ENCODE results near the gene DLG2.
"Not testable (repeated sequence)": the region's sequence is repeated elsewhere in the genome, so short reads cannot be mapped to it uniquely, and the experiment has no call there.

Gene DLG2

GRCh38 chr11:85656777-85657176 lies 29.6 kb upstream of the DLG2 start:
- Histone ChIP-seq H2BK15ac (ENCODE audit: low read depth, poor library complexity, severe bottlenecking) (no peak overlapping the region), H3K4me1 (ENCODE audit: control insufficient read depth, insufficient read depth, low read depth, low read length) (no peaks in the 10 kb centered on the region), H2AFZ (ENCODE audit: low read depth, low read length) (no peak overlapping the region), H3K23ac (ENCODE audit: low read length in 2 of 2) (no peak overlapping the region), H2AK5ac (ENCODE audit: low read length, severe bottlenecking) (no peak overlapping the region), H3K18ac (ENCODE audit: low read depth in 1 of 2, low read length in 2 of 2) (no peak overlapping the region), H3K4ac (ENCODE audit: low read depth in 1 of 2, low read length in 2 of 2) (no peak overlapping the region), H4K91ac (ENCODE audit: low read length) (no peak overlapping the region), H3K4me2 (ENCODE audit: low read length, poor library complexity, severe bottlenecking) (no peak overlapping the region), H3K27me3 (ENCODE audit: control insufficient read depth in 1 of 2, insufficient read depth in 1 of 2, low read length in 2 of 2) (no peaks in the 10 kb centered on the region), H3K79me1 (replicated peaks; ENCODE audit: low read length, poor library complexity, severe bottlenecking) (no peaks in the 10 kb centered on the region), H3K9me3 (ENCODE audit: control insufficient read depth, low read length) (no peaks in the 10 kb centered on the region), H3K9ac (ENCODE audit: low read length) (no peak overlapping the region), H2BK12ac (ENCODE audit: low read length in 2 of 2) (no peak overlapping the region), H4K8ac (ENCODE audit: low read length) (no peak overlapping the region), H2BK5ac (ENCODE audit: low read depth, low read length, poor library complexity, severe bottlenecking) (no peak overlapping the region), H2BK120ac (ENCODE audit: low read depth, low read length) (no peak overlapping the region), H3K36me3 (ENCODE audit: control insufficient read depth in 1 of 2, insufficient read depth in 2 of 2, low read depth in 1 of 2, low read length in 2 of 2) (peaks cover 3 to 90% of the 10 kb centered on the region in 2 experiments), H3K14ac (ENCODE audit: low read length in 2 of 2) (no peak overlapping the region), H3K4me3 (ENCODE audit: insufficient read depth in 1 of 2, low read depth in 1 of 2, low read length in 2 of 2) (no peak overlapping the region), H3K27ac (ENCODE audit: low read length, poor library complexity, severe bottlenecking) (no peak overlapping the region)
- no peak for DNase-seq
- no CpG with 5 or more reads among the region's 1 CpG for WGBS

DNA sequence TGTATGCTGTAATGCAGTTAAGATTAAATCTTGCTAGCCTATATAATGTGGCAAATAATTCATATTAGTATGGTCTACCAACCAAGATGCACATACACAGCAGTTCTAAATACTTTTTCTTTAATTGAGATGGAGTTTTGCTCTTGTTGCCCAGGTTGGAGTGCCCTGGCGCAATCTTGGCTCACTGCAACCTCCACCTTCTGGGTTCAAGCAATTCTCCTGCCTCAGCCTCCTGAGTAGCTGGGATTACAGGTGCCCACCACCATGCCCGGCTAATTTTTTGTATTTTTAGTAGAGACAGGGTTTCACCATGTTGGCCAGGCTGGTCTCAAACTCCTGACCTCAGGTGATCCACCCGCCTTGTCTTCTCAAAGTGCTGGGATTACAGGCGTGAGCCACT lies 27.2 kb upstream of the DLG2 start:
- H2AK5ac ChIP-seq (ENCODE audit: low read length, severe bottlenecking); H2AFZ ChIP-seq (ENCODE audit: low read depth, low read length); H3K18ac ChIP-seq (ENCODE audit: low read depth in 1 of 2, low read length in 2 of 2); H3K27me3 ChIP-seq (ENCODE audit: control insufficient read depth in 1 of 2, insufficient read depth in 1 of 2, low read length in 2 of 2); H3K14ac ChIP-seq (ENCODE audit: low read length in 2 of 2); H2BK12ac ChIP-seq (ENCODE audit: low read length in 2 of 2); H3K4me3 ChIP-seq (ENCODE audit: insufficient read depth in 1 of 2, low read depth in 1 of 2, low read length in 2 of 2); DNase-seq; H3K4me1 ChIP-seq (ENCODE audit: control insufficient read depth, insufficient read depth, low read depth, low read length); H2BK15ac ChIP-seq (ENCODE audit: low read depth, poor library complexity, severe bottlenecking); H3K4me2 ChIP-seq (ENCODE audit: low read length, poor library complexity, severe bottlenecking); H3K27ac ChIP-seq (ENCODE audit: low read length, poor library complexity, severe bottlenecking); H3K9ac ChIP-seq (ENCODE audit: low read length); H4K91ac ChIP-seq (ENCODE audit: low read length); H3K4ac ChIP-seq (ENCODE audit: low read depth in 1 of 2, low read length in 2 of 2); H3K9me3 ChIP-seq (ENCODE audit: control insufficient read depth, low read length); H3K23ac ChIP-seq (ENCODE audit: low read length in 2 of 2); H2BK120ac ChIP-seq (ENCODE audit: low read depth, low read length); H2BK5ac ChIP-seq (ENCODE audit: low read depth, low read length, poor library complexity, severe bottlenecking); H3K79me1 ChIP-seq (replicated peaks; ENCODE audit: low read length, poor library complexity, severe bottlenecking); H4K8ac ChIP-seq (ENCODE audit: low read length): not testable (repeated sequence)
- WGBS = 92% methylated on average over 2 of the region's 4 CpGs
- peaks cover 3 to 80% of the 10 kb centered on the region in 2 experiments for H3K36me3 ChIP-seq (ENCODE audit: control insufficient read depth in 1 of 2, insufficient read depth in 2 of 2, low read depth in 1 of 2, low read length in 2 of 2)

DNA sequence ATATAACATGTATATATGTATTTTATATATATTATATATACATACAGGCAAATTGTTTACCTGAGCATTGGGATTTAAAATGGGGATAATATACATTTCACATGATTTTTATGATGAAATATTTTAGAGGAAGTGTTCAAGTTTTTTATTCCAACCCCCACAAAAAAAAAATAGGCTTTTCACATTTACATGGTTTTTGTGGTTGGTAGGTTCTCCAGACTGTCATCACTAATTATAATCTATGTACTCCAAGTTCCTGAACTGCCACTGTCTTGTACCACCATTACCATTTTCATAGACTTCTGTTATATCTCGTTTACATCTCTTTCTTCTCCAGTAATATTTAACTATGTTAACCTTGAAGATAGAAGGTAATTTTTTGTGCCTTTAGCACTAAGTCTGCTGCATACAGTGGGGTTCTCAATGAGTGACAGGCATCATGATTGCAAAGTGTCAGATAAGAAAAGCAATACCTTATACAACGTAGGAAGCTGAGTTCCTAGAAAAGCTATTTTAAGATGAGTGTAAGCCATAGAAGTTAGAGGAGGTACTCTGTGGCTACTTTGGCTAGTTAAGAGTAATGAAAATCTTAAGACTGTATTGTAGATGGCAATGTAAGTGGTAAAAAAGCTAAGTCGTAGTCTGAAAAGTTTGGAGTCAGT lies 25.8 kb upstream of the DLG2 start:
- Histone ChIP-seq H2BK5ac (ENCODE audit: low read depth, low read length, poor library complexity, severe bottlenecking) (no peak overlapping the region), H4K91ac (ENCODE audit: low read length) (no peak overlapping the region), H2AK5ac (ENCODE audit: low read length, severe bottlenecking) (no peak overlapping the region), H3K4me2 (ENCODE audit: low read length, poor library complexity, severe bottlenecking) (no peak overlapping the region), H3K36me3 (ENCODE audit: control insufficient read depth in 1 of 2, insufficient read depth in 2 of 2, low read depth in 1 of 2, low read length in 2 of 2) (peaks cover 3 to 66% of the 10 kb centered on the region in 2 experiments), H3K4ac (ENCODE audit: low read depth in 1 of 2, low read length in 2 of 2) (no peak overlapping the region), H3K9me3 (ENCODE audit: control insufficient read depth, low read length) (no peaks in the 10 kb centered on the region), H4K8ac (ENCODE audit: low read length) (no peak overlapping the region), H3K23ac (ENCODE audit: low read length in 2 of 2) (no peak overlapping the region), H2AFZ (ENCODE audit: low read depth, low read length) (no peak overlapping the region), H2BK15ac (ENCODE audit: low read depth, poor library complexity, severe bottlenecking) (no peak overlapping the region), H3K79me1 (replicated peaks; ENCODE audit: low read length, poor library complexity, severe bottlenecking) (peaks cover 1% of the 10 kb centered on the region), H3K27me3 (ENCODE audit: control insufficient read depth in 1 of 2, insufficient read depth in 1 of 2, low read length in 2 of 2) (no peaks in the 10 kb centered on the region), H3K9ac (ENCODE audit: low read length) (no peak overlapping the region), H3K18ac (ENCODE audit: low read depth in 1 of 2, low read length in 2 of 2) (no peak overlapping the region), H2BK120ac (ENCODE audit: low read depth, low read length) (no peak overlapping the region), H3K14ac (ENCODE audit: low read length in 2 of 2) (no peak overlapping the region), H2BK12ac (ENCODE audit: low read length in 2 of 2) (no peak overlapping the region), H3K4me3 (ENCODE audit: insufficient read depth in 1 of 2, low read depth in 1 of 2, low read length in 2 of 2) (no peak overlapping the region), H3K4me1 (ENCODE audit: control insufficient read depth, insufficient read depth, low read depth, low read length) (peaks cover 3% of the 10 kb centered on the region), H3K27ac (ENCODE audit: low read length, poor library complexity, severe bottlenecking) (no peak overlapping the region)
- DNase-seq = no peak
- WGBS = 100% methylated on average over 1 of the region's 3 CpGs

DNA sequence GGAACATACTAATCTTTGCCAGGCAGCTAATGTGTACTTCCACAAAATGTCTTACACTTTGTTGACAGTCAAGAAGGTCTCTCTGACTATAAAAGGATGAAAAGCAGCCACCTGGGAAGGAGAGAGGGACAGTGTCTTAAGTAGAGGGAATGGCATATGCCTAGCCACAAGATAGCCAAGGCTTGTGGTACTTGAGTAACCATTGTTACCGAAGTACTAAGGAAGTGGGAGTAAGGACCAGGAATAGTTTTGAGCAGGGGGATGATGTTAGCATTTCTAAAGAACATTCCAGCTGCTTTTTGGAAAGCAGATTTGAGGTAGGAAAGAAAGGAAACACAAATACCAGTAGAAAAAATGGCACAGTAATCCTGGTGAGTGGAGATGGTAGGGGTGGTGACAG lies 24.0 kb upstream of the DLG2 start:
- Histone ChIP-seq H3K4me1 (ENCODE audit: control insufficient read depth, insufficient read depth, low read depth, low read length) (peaks cover 4% of the 10 kb centered on the region), H3K14ac (ENCODE audit: low read length in 2 of 2) (no peak overlapping the region), H4K91ac (ENCODE audit: low read length) (no peak overlapping the region), H3K9me3 (ENCODE audit: control insufficient read depth, low read length) (no peaks in the 10 kb centered on the region), H3K79me1 (replicated peaks; ENCODE audit: low read length, poor library complexity, severe bottlenecking) (peaks cover 1% of the 10 kb centered on the region), H2AK5ac (ENCODE audit: low read length, severe bottlenecking) (no peak overlapping the region), H3K27ac (ENCODE audit: low read length, poor library complexity, severe bottlenecking) (no peak overlapping the region), H3K4me2 (ENCODE audit: low read length, poor library complexity, severe bottlenecking) (no peak overlapping the region), H2BK120ac (ENCODE audit: low read depth, low read length) (no peak overlapping the region), H3K36me3 (ENCODE audit: control insufficient read depth in 1 of 2, insufficient read depth in 2 of 2, low read depth in 1 of 2, low read length in 2 of 2) (peaks cover 3 to 48% of the 10 kb centered on the region in 2 experiments), H3K23ac (ENCODE audit: low read length in 2 of 2) (no peak overlapping the region), H3K18ac (ENCODE audit: low read depth in 1 of 2, low read length in 2 of 2) (no peak overlapping the region), H4K8ac (ENCODE audit: low read length) (no peak overlapping the region), H3K27me3 (ENCODE audit: control insufficient read depth in 1 of 2, insufficient read depth in 1 of 2, low read length in 2 of 2) (no peaks in the 10 kb centered on the region), H2BK15ac (ENCODE audit: low read depth, poor library complexity, severe bottlenecking) (no peak overlapping the region), H2BK12ac (ENCODE audit: low read length in 2 of 2) (no peak overlapping the region), H2AFZ (ENCODE audit: low read depth, low read length) (no peak overlapping the region), H3K9ac (ENCODE audit: low read length) (no peak overlapping the region), H2BK5ac (ENCODE audit: low read depth, low read length, poor library complexity, severe bottlenecking) (no peak overlapping the region), H3K4me3 (ENCODE audit: insufficient read depth in 1 of 2, low read depth in 1 of 2, low read length in 2 of 2) (no peak overlapping the region), H3K4ac (ENCODE audit: low read depth in 1 of 2, low read length in 2 of 2) (no peak overlapping the region)
- no peak for DNase-seq
- 98% methylated on average over 1 of the region's 1 CpG for WGBS

Measured in mesenchymal stem cell (in vitro differentiated cells and primary cell).